Ectodermal cell (in vitro differentiated cells): ENCODE data around the gene P2RY6.

Experiments used
- H3K27ac ChIP-seq: 2 replicates; pipeline ENCODE4 v1.7.0; 2013; ENCODE audit warnings: mild to moderate bottlenecking, low read depth, low read length; ENCODE audit not compliant: insufficient read depth, poor library complexity, severe bottlenecking
- H3K27me3 ChIP-seq: 2 replicates; pipeline ENCODE4 v1.7.0; 2013; ENCODE audit warnings: mild to moderate bottlenecking, low read length; ENCODE audit not compliant: insufficient read depth, control insufficient read depth, poor library complexity, severe bottlenecking
- H3K36me3 ChIP-seq: one replicate; pipeline ENCODE4 v1.7.0; 2013; ENCODE audit warnings: low read length; ENCODE audit not compliant: control insufficient read depth, insufficient read depth
- H3K4me1 ChIP-seq: one replicate; pipeline ENCODE4 v1.7.0; 2013; ENCODE audit warnings: low read length; ENCODE audit not compliant: control insufficient read depth, insufficient read depth
- H3K4me3 ChIP-seq: 2 replicates; pipeline ENCODE4 v1.7.0; 2013; ENCODE audit warnings: low read depth, low read length, control low read depth; ENCODE audit not compliant: insufficient read depth
- H3K9me3 ChIP-seq: 2 replicates; pipeline ENCODE4 v1.7.0; 2013; ENCODE audit warnings: mild to moderate bottlenecking, low read length, moderate library complexity; ENCODE audit not compliant: control insufficient read depth
- WGBS, 2 experiments: methylation state at CpG; one replicate each; pipeline ENCODE4 v1.1.7; 2013; ENCODE audit warnings: missing lambda C conversion rate in 2 of 2; 5-methylcytosine and 5-hydroxymethylcytosine counted together

Gene P2RY6

DNA sequence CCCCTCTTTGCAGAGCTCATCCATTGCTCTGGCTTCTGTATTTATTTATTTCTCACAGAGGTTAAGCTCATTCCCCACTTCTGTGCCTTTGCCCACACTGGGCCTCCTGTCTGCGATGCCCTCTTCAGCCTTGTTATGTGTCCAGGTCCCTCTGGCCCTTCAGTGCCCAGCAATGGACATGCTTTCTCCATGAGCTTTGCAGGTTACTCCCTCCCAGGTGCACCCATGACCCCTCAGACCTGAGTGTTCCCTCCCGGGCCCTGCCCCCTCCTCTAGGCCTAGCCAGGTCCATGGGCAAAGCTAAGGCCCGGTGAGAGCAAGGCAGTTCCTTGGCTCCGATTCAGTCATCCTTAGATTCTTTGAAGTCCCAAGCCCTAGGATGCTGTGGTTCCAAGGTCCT lies 18.4 kb downstream of the P2RY6 start:
- H3K27ac ChIP-seq: no peak overlapping the region
- 92 to 94% methylated on average over 4 of the region's 4 CpGs for WGBS, 2 experiments
- peaks cover 4% of the 10 kb centered on the region for H3K27me3 ChIP-seq
- peaks cover 17% of the 10 kb centered on the region for H3K4me1 ChIP-seq
- no peaks in the 10 kb centered on the region for H3K9me3 ChIP-seq
- no peaks in the 10 kb centered on the region for H3K36me3 ChIP-seq
- no peak overlapping the region for H3K4me3 ChIP-seq

DNA sequence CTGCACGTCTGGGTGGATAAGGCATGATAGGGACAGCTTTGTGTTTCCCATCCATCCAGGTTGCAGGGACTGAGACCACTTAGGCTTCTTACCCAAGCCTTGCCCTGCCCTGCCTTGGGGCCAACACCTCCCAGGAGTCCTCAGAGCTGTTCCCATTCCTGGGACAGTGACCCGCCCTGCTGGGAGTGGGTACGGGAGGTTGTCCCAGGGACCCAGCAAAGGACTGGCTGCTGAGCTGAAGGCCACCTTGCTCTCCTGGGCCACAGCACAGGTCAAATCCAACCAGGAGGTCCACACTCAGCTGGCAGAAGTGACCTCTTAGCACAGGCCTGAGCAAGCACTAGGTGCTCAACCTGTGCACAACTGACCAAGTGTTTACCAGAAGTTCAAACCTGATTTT lies 19.1 kb downstream of the P2RY6 start:
- no peaks in the 10 kb centered on the region for H3K9me3 ChIP-seq
- H3K4me3 ChIP-seq: no peak overlapping the region
- peaks cover 4% of the 10 kb centered on the region for H3K27me3 ChIP-seq
- no peak overlapping the region for H3K27ac ChIP-seq
- WGBS, 2 experiments: 93 to 95% methylated on average over 3 of the region's 3 CpGs
- peaks cover 17% of the 10 kb centered on the region for H3K4me1 ChIP-seq
- no peaks in the 10 kb centered on the region for H3K36me3 ChIP-seq

DNA sequence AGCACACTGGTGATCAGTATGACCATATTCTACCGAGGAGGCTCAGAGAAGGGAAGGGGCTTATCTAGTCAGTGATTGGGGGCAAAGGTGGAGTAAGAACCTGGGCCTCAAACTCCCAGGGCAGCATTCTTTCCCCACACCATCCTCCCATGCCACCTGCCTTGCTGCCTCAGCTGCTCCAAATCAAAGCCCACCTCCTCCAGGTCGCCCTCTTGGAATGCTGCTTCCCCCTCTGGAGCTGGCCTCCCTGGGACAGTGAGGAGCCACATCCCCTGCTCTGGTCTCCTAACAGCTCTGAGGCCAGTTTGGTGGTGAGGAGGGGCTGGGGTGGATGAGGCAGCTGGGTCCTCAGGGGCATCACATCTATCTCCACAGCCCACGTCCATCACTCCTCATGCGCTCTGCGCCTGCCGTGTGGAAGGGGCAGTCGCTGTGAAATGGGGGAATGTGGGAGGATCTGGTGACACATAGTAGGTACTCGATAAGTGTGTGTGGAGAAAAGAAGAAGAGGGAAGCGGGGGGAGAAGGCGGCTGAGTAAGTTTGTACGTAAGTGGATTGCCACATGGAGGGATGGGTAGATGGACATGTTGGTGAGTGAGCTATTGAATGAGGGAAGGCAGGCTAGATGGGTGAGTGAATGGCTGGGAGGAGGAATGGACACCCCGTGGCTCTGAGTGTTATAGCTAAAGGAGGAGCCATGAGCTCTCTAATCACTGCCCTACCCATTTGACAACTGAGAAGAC lies 19.8 kb downstream of the P2RY6 start:
- Histone ChIP-seq H3K4me3 (no peak overlapping the region), H3K4me1 (peaks cover 17% of the 10 kb centered on the region), H3K9me3 (no peaks in the 10 kb centered on the region), H3K27me3 (peaks cover 4% of the 10 kb centered on the region), H3K36me3 (no peaks in the 10 kb centered on the region), H3K27ac (no peak overlapping the region)
- 83 to 90% methylated on average over 12 of the region's 12 CpGs for WGBS, 2 experiments

DNA sequence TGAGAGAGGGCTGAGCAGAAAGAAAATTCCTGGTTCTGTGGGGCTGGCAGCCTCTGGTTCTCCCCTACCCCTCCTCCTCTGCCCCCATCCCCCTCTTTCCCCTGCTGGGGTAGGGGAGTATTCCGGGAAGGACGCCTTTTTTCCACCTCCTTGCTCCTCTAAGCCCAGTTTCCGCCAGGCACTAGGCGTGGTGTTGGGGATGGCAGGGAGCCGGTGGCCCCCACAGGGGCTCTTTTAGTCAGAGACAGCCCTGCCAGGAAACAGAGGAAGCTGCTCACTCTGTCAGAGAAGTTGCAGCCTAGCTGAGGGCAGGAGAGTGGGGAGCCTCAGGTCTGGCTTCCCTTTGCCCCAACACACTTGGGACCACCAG lies 20.4 kb downstream of the P2RY6 start:
- peaks cover 17% of the 10 kb centered on the region for H3K4me1 ChIP-seq

DNA sequence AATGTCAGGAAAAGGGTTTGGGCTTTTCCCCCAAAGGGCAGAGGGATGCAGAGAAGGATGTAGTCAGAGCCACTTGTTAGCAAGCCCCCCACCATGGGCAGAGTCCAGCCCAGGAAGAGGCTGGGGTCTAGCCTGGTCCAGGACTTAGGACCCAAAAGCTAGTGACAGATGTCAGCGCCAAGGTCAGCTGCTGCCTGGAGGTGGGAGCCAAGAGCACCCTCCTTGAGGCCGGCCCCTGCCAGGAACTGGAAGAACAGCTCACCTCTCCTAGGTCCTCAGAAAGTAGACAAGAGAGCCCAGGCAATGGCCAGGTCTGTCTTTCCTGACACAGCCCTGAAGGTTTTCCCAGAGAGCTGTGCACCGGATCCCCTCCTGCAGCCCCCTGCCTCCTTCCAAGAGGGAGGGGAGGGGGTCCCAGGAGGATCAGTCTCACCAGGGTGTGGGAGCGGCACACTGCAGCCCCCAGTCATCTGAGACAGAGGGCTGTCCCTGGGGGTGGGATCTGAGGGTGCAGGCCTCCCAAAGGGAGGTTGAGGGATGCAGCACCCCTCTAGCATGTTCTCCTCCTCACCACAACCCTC lies 21.3 kb downstream of the P2RY6 start:
- 88 to 93% methylated on average over 4 of the region's 4 CpGs for WGBS, 2 experiments
- no peaks in the 10 kb centered on the region for H3K36me3 ChIP-seq
- no peaks in the 10 kb centered on the region for H3K9me3 ChIP-seq
- H3K4me3 ChIP-seq: no peak overlapping the region
- H3K27ac ChIP-seq: no peak overlapping the region
- H3K4me1 ChIP-seq: peaks cover 17% of the 10 kb centered on the region
- peaks cover 4% of the 10 kb centered on the region for H3K27me3 ChIP-seq

More for the DNA sequence above, 20.4 kb downstream of the P2RY6 start:
- no peaks in the 10 kb centered on the region for H3K36me3 ChIP-seq
- no peak overlapping the region for H3K27ac ChIP-seq
- 20 to 37% methylated on average over 3 to 5 of the region's 5 CpGs for WGBS, 2 experiments
- no peak overlapping the region for H3K4me3 ChIP-seq
- H3K27me3 ChIP-seq: peaks cover 4% of the 10 kb centered on the region
- no peaks in the 10 kb centered on the region for H3K9me3 ChIP-seq

DNA sequence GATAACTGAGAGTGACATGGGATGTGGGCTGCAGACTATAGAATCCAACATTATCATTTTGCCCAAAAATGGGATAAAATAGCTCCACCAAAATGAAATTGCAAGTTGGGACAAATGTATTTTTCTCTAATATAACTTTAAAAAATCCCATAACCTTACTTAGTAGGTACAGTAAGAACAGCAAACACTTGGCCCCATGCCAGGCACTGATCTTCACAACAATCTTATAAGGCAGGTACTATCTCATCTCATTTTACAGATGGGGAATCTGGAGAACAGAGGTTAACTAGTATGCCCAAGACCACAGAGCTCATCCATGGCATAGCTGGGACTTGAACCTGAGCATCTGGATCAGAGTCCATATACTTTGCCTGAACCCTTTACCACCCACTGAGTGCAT lies 22.5 kb downstream of the P2RY6 start:
- Histone ChIP-seq H3K4me1 (peaks cover 11% of the 10 kb centered on the region), H3K4me3 (no peak overlapping the region), H3K9me3 (no peaks in the 10 kb centered on the region), H3K27me3 (peaks cover 4% of the 10 kb centered on the region), H3K36me3 (no peaks in the 10 kb centered on the region), H3K27ac (no peak overlapping the region)

DNA sequence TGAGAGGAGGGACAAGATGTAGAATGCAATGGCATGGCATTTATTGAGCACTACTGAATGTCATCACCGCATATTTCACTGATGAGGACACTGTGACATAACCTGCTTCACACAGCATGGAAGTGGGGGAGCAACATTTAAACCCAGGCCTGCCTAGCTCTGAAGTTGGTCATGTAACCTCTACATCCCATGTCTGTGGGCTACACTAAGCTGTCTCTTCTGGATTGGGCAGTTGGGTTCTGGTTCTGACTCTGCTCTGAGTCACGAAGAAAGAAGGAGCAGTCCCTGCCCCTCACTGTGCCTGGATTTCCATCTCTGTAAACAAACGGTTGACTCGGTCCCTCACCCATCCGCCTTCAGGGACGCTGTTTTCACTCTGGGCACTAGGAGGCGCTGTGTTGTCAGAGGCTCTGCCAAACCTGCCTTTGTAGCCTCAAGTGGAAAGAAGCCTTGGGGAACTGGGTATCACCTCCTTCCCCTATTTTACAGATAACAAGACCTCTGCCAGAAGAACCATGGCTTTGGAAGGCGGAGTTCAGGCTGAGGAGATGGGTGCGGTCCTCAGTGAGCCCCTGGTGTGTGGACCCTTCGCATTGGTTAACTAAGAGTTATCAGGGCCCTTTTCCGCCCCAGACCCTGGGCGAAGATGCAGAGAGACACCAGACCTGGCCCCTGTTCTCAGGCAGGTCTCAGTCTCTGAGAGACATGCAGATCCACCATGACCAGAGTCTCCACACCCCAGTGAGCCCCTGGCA lies 23.3 kb downstream of the P2RY6 start:
- H3K4me1 ChIP-seq: peaks cover 11% of the 10 kb centered on the region
- no peak overlapping the region for H3K27ac ChIP-seq
- no peaks in the 10 kb centered on the region for H3K36me3 ChIP-seq
- H3K4me3 ChIP-seq: no peak overlapping the region
- H3K27me3 ChIP-seq: peaks cover 4% of the 10 kb centered on the region
- no peaks in the 10 kb centered on the region for H3K9me3 ChIP-seq
- WGBS, 2 experiments: 35% methylated on average over 12 of the region's 12 CpGs

DNA sequence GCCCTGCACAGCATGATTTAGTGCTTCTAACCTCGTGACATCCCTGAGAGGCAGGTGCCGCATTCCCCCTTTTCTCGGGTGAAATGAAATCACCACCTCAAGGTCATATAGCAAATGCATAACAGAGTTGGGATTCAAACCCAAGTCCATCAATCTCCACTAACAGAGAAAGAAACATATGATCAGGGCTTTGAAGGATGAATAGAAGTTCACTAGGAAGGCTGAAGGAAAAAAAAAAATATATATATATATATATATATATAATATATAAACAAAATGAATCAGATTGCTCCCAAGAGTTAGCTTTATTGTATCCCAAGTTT lies 23.8 kb downstream of the P2RY6 start:
- H3K4me1 ChIP-seq: peaks cover 11% of the 10 kb centered on the region
- H3K9me3 ChIP-seq: no peaks in the 10 kb centered on the region
- H3K27me3 ChIP-seq: peaks cover 4% of the 10 kb centered on the region
- no peaks in the 10 kb centered on the region for H3K36me3 ChIP-seq
- 96% methylated on average over 3 of the region's 3 CpGs for WGBS, 2 experiments
- H3K4me3 ChIP-seq: no peak overlapping the region
- no peak overlapping the region for H3K27ac ChIP-seq

DNA sequence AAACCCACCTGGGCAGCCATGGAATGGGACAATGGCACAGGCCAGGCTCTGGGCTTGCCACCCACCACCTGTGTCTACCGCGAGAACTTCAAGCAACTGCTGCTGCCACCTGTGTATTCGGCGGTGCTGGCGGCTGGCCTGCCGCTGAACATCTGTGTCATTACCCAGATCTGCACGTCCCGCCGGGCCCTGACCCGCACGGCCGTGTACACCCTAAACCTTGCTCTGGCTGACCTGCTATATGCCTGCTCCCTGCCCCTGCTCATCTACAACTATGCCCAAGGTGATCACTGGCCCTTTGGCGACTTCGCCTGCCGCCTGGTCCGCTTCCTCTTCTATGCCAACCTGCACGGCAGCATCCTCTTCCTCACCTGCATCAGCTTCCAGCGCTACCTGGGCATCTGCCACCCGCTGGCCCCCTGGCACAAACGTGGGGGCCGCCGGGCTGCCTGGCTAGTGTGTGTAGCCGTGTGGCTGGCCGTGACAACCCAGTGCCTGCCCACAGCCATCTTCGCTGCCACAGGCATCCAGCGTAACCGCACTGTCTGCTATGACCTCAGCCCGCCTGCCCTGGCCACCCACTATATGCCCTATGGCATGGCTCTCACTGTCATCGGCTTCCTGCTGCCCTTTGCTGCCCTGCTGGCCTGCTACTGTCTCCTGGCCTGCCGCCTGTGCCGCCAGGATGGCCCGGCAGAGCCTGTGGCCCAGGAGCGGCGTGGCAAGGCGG lies 24.5 kb downstream of the P2RY6 start:
- no peaks in the 10 kb centered on the region for H3K36me3 ChIP-seq
- 95 to 96% methylated on average over 35 of the region's 35 CpGs for WGBS, 2 experiments
- peaks cover 11% of the 10 kb centered on the region for H3K4me1 ChIP-seq
- no peak overlapping the region for H3K4me3 ChIP-seq
- H3K9me3 ChIP-seq: no peaks in the 10 kb centered on the region
- no peak overlapping the region for H3K27ac ChIP-seq
- H3K27me3 ChIP-seq: peaks cover 4% of the 10 kb centered on the region

DNA sequence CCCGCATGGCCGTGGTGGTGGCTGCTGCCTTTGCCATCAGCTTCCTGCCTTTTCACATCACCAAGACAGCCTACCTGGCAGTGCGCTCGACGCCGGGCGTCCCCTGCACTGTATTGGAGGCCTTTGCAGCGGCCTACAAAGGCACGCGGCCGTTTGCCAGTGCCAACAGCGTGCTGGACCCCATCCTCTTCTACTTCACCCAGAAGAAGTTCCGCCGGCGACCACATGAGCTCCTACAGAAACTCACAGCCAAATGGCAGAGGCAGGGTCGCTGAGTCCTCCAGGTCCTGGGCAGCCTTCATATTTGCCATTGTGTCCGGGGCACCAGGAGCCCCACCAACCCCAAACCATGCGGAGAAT lies 25.1 kb downstream of the P2RY6 start:
- H3K9me3 ChIP-seq: no peaks in the 10 kb centered on the region
- H3K27ac ChIP-seq: no peak overlapping the region
- WGBS, 2 experiments: 93 to 95% methylated on average over 18 of the region's 18 CpGs
- H3K36me3 ChIP-seq: no peaks in the 10 kb centered on the region
- H3K27me3 ChIP-seq: peaks cover 4% of the 10 kb centered on the region
- no peak overlapping the region for H3K4me3 ChIP-seq
- H3K4me1 ChIP-seq: peaks cover 11% of the 10 kb centered on the region
